Tibial nerve (tissue), 4 donors: ENCODE results near the gene SLC38A10. TPM values are rescaled to one million over a fixed set of nuclear protein-coding genes. Genes with fewer than 3 reads are reported as not detected.

Source experiments
- DNase-seq, 2 donors: peaks; one replicate each; pipeline ENCODE4 v3.0.0-alpha.2; 2019; ENCODE audit warnings: low spot score in 2 of 2
- H3K27ac ChIP-seq, 4 donors: fragments of 200-600 bp; sonication (generic) in 3 of 4; one replicate each; pipeline ENCODE4 v1.5.1; 2017 to 2019; ENCODE audit warnings: mild to moderate bottlenecking in 1 of 4
- H3K27me3 ChIP-seq, 2 donors: fragments of 200-600 bp; sonication (generic) in 1 of 2; one replicate each; pipeline versions ENCODE4 v1.5.1 to v1.6.0; 2017 to 2019
- H3K36me3 ChIP-seq, 3 donors: fragments of 200-600 bp; sonication (generic); one replicate each; pipeline ENCODE4 v1.5.1; 2018 to 2019
- H3K4me1 ChIP-seq, 4 donors: fragments of 200-600 bp; sonication (generic) in 3 of 4; one replicate each; pipeline ENCODE4 v1.5.1; 2017 to 2019
- H3K4me3 ChIP-seq, 4 donors: fragments of 200-600 bp; sonication (generic) in 3 of 4; one replicate each; pipeline ENCODE4 v1.5.1; 2017 to 2019; ENCODE audit warnings: mild to moderate bottlenecking in 1 of 4, moderate library complexity in 1 of 4
- H3K9me3 ChIP-seq, 4 donors: fragments of 200-600 bp; sonication (generic) in 3 of 4; one replicate each; pipeline ENCODE4 v1.5.1; 2017 to 2019
- CTCF ChIP-seq, 5 experiments: fragments of 200-600 bp in 3 of 5; fragments of 450-650 bp in 2 of 5; sonication (generic) in 3 of 5; IDR thresholded peaks; one replicate each; pipeline ENCODE4 v1.5.1; 2016 to 2019; ENCODE audit warnings: antibody characterized with exemption in 5 of 5, mild to moderate bottlenecking in 3 of 5, moderate library complexity in 2 of 5
- EP300 ChIP-seq, 2 donors: sonication (generic); formaldehyde crosslinking; IDR thresholded peaks; one replicate each; pipeline ENCODE4 v1.6.1; 2017; ENCODE audit warnings: antibody characterized with exemption in 2 of 2, mild to moderate bottlenecking in 1 of 2
- POLR2A ChIP-seq, 2 donors: fragments of 450-650 bp; IDR thresholded peaks; one replicate each; pipeline ENCODE4 v1.6.1; 2017; ENCODE audit warnings: antibody characterized with exemption in 2 of 2, mild to moderate bottlenecking in 2 of 2, moderate library complexity in 2 of 2
- WGBS, 2 donors: methylation state at CpG; one replicate each; pipeline ENCODE4 v1.1.5; 2018; 5-methylcytosine and 5-hydroxymethylcytosine counted together
- total RNA-seq, 4 donors: library from RNA; depleted of rRNA; stranded (reverse); fragments of >200 nt; gene quantifications; one replicate each; pipeline ENCODE4 v1.1.0, GENCODE V29; 2016

Gene SLC38A10
- total RNA-seq, 4 donors from 2014 or later, result 80.0 to 149 (median 123) TPM

GRCh38 chr17:81307636-81308560 is 12.8 kb upstream of the SLC38A10 start:
- 92 to 96% methylated on average over 14 to 19 of the region's 19 CpGs for WGBS, 2 donors

GRCh38 chr17:81306898-81307510 is 11.9 kb upstream of the SLC38A10 start:
- H3K9me3 ChIP-seq, result no peaks in the 10 kb centered on the region
- no peak for DNase-seq
- H3K4me3 ChIP-seq, result no peak overlapping the region
- H3K27ac ChIP-seq, result peak overlapping the region in 1 of 4 donors; percentile 33
- 68 to 69% methylated on average over 17 of the region's 17 CpGs for WGBS, 2 donors
- no peaks in the 10 kb centered on the region for H3K36me3 ChIP-seq
- H3K27me3 ChIP-seq, result no peaks in the 10 kb centered on the region
- peaks cover 0 to 18% (median 12%) of the 10 kb centered on the region in 4 donors for H3K4me1 ChIP-seq
- TF ChIP-seq EP300 (IDR thresholded peaks at IDR 0.05) (no peak), POLR2A (IDR thresholded peaks at IDR 0.05) (no peak), CTCF (IDR thresholded peaks at IDR 0.05) (no peak)

More at GRCh38 chr17:81307636-81308560, 12.8 kb upstream of the SLC38A10 start:
- no peaks in the 10 kb centered on the region for H3K36me3 ChIP-seq
- DNase-seq, result no peak
- H3K4me3 ChIP-seq, result no peak overlapping the region
- H3K27me3 ChIP-seq, result no peaks in the 10 kb centered on the region
- no peak overlapping the region for H3K27ac ChIP-seq
- no peak for TF ChIP-seq EP300 (IDR thresholded peaks at IDR 0.05)
- no peak for TF ChIP-seq CTCF (IDR thresholded peaks at IDR 0.05)
- no peak for TF ChIP-seq POLR2A (IDR thresholded peaks at IDR 0.05)
- peaks cover 0 to 18% (median 12%) of the 10 kb centered on the region in 4 donors for H3K4me1 ChIP-seq
- H3K9me3 ChIP-seq, result no peaks in the 10 kb centered on the region

GRCh38 chr17:81306491-81306890 is 11.4 kb upstream of the SLC38A10 start:
- no peak overlapping the region for H3K4me3 ChIP-seq
- peak overlapping the region in 1 of 4 donors; percentile 33 for H3K27ac ChIP-seq
- no peaks in the 10 kb centered on the region for H3K27me3 ChIP-seq
- TF ChIP-seq EP300 (IDR thresholded peaks at IDR 0.05) (no peak), POLR2A (IDR thresholded peaks at IDR 0.05) (no peak), CTCF (IDR thresholded peaks at IDR 0.05) (no peak)
- DNase-seq, result no peak
- WGBS, 2 donors, result 91 to 94% methylated on average over 7 of the region's 7 CpGs
- no peaks in the 10 kb centered on the region for H3K9me3 ChIP-seq
- peaks cover 0 to 18% (median 12%) of the 10 kb centered on the region in 4 donors for H3K4me1 ChIP-seq
- H3K36me3 ChIP-seq, result no peaks in the 10 kb centered on the region

GRCh38 chr17:81305051-81305630 is 10.0 kb upstream of the SLC38A10 start:
- WGBS, 2 donors, result 83 to 87% methylated on average over 13 of the region's 13 CpGs
- TF ChIP-seq EP300 (IDR thresholded peaks at IDR 0.05) (no peak), POLR2A (IDR thresholded peaks at IDR 0.05) (no peak), CTCF (IDR thresholded peaks at IDR 0.05) (no peak)
- no peak for DNase-seq

More at GRCh38 chr17:81305051-81305630, 10.0 kb upstream of the SLC38A10 start:
- no peaks in the 10 kb centered on the region for H3K27me3 ChIP-seq
- H3K9me3 ChIP-seq, result no peaks in the 10 kb centered on the region
- H3K4me1 ChIP-seq, result peaks cover 0 to 15% (median 11%) of the 10 kb centered on the region in 4 donors
- no peak overlapping the region for H3K27ac ChIP-seq
- H3K4me3 ChIP-seq, result no peak overlapping the region
- no peaks in the 10 kb centered on the region for H3K36me3 ChIP-seq
